Activated CD8-positive, alpha-beta T cell treated with anti-CD3 and anti-CD28 coated beads, Interleukin-2, amount 10 ng/mL, durations not matched to agents 7 days and 5 days (primary cell): ENCODE results near the gene SLC24A4. TPM values are rescaled to one million over a fixed set of nuclear protein-coding genes. Genes with fewer than 3 reads are reported as not detected.

Experiments
- ATAC-seq: fragments of 150-1000 bp; cut with Tn5 transposase; one replicate; pipeline ENCODE4 v1.10.0; 2021; ENCODE audit warnings: moderate library complexity
- CTCF ChIA-PET: fragments of 350-600 bp; sonication (Branson Sonifier 250); formaldehyde crosslinking; loops from one replicate; lab custom pipeline; 2021; ENCODE audit warnings: antibody characterized with exemption; lab: Charles Lee
- POLR2A ChIA-PET: fragments of 350-600 bp; sonication (Branson Sonifier 250); formaldehyde crosslinking; loops from one replicate; lab custom pipeline; 2021; ENCODE audit warnings: antibody characterized with exemption; lab: Charles Lee
- DNase-seq: peaks from one replicate; pipeline ENCODE4 v3.0.0-alpha.2; 2020
- H3K27ac Mint-ChIP-seq: one replicate; pipeline ENCODE4 v1.8.0; 2021; ENCODE audit warnings: mild to moderate bottlenecking, mixed read lengths
- H3K27me3 Mint-ChIP-seq: one replicate; pipeline ENCODE4 v1.8.0; 2021; ENCODE audit warnings: low read depth, mixed read lengths
- H3K36me3 Mint-ChIP-seq: one replicate; pipeline ENCODE4 v1.8.0; 2021; ENCODE audit warnings: low read depth, mixed read lengths
- H3K4me1 Mint-ChIP-seq: one replicate; pipeline ENCODE4 v1.8.0; 2021; ENCODE audit warnings: low read depth, mixed read lengths
- H3K4me3 Mint-ChIP-seq: one replicate; pipeline ENCODE4 v1.8.0; 2021; ENCODE audit warnings: mild to moderate bottlenecking, mixed read lengths
- H3K9me3 Mint-ChIP-seq: one replicate; pipeline ENCODE4 v1.8.0; 2022; ENCODE audit warnings: mixed read lengths; ENCODE audit not compliant: insufficient read depth
- total RNA-seq, 2 experiments: library from RNA; stranded (reverse); gene quantifications; one replicate each; pipeline ENCODE4 v1.2.3, GENCODE V29; 2021

The SLC24A4 gene
- total RNA-seq, 2 experiments from 2014 or later: 0.05 TPM; not detected in 1

- no peak for DNase-seq
- Mint-ChIP-seq H3K4me1 (no peaks in the 10 kb centered on the region), H3K9me3 (no peaks in the 10 kb centered on the region), H3K27ac (no peak overlapping the region), H3K27me3 (no peaks in the 10 kb centered on the region), H3K4me3 (no peak overlapping the region), H3K36me3 (no peaks in the 10 kb centered on the region)
- no peak for ATAC-seq
- POLR2A ChIA-PET: no interaction called here
- CTCF ChIA-PET: no interaction called here
Observed at GRCh38 chr14:92380582-92380981, 57.6 kb downstream of the SLC24A4 start.

- ChIA-PET CTCF (no interaction called here), POLR2A (no interaction called here)
- H3K27me3 Mint-ChIP-seq: no peaks in the 10 kb centered on the region
- ATAC-seq (no peak), DNase-seq (no peak)
- no peaks in the 10 kb centered on the region for H3K36me3 Mint-ChIP-seq
- no peak overlapping the region for H3K4me3 Mint-ChIP-seq
- no peak overlapping the region for H3K27ac Mint-ChIP-seq
- H3K4me1 Mint-ChIP-seq: no peaks in the 10 kb centered on the region
- H3K9me3 Mint-ChIP-seq: no peaks in the 10 kb centered on the region
Observed at GRCh38 chr14:92382677-92383076, 59.7 kb downstream of the SLC24A4 start.

GRCh38 chr14:92383805-92384204 lies 60.8 kb downstream of the SLC24A4 start:
- Mint-ChIP-seq H3K4me3 (no peak overlapping the region), H3K4me1 (no peaks in the 10 kb centered on the region), H3K9me3 (no peaks in the 10 kb centered on the region), H3K36me3 (no peaks in the 10 kb centered on the region), H3K27ac (no peak overlapping the region), H3K27me3 (no peaks in the 10 kb centered on the region)
- ChIA-PET CTCF (no interaction called here), POLR2A (no interaction called here)
- ATAC-seq: no peak
- DNase-seq: no peak

- no peak overlapping the region for H3K27ac Mint-ChIP-seq
- ChIA-PET CTCF (no interaction called here), POLR2A (no interaction called here)
- no peaks in the 10 kb centered on the region for H3K9me3 Mint-ChIP-seq
- H3K4me3 Mint-ChIP-seq: no peak overlapping the region
- H3K27me3 Mint-ChIP-seq: no peaks in the 10 kb centered on the region
- H3K4me1 Mint-ChIP-seq: peaks cover 6% of the 10 kb centered on the region
- no peak for ATAC-seq
- no peaks in the 10 kb centered on the region for H3K36me3 Mint-ChIP-seq
- no peak for DNase-seq
Observed at GRCh38 chr14:92384461-92385133, 61.6 kb downstream of the SLC24A4 start.

- Mint-ChIP-seq H3K27me3 (no peaks in the 10 kb centered on the region), H3K36me3 (no peaks in the 10 kb centered on the region), H3K4me3 (no peak overlapping the region), H3K27ac (no peak overlapping the region), H3K4me1 (peaks cover 10% of the 10 kb centered on the region), H3K9me3 (no peaks in the 10 kb centered on the region)
- ATAC-seq: no peak
- POLR2A ChIA-PET: no interaction called here
- DNase-seq: no peak
- CTCF ChIA-PET: no interaction called here
Observed at GRCh38 chr14:92385561-92385960, 62.6 kb downstream of the SLC24A4 start.

- no peak overlapping the region for H3K27ac Mint-ChIP-seq
- H3K27me3 Mint-ChIP-seq: no peaks in the 10 kb centered on the region
- H3K4me3 Mint-ChIP-seq: no peak overlapping the region
- ATAC-seq (no peak), DNase-seq (no peak)
- no peaks in the 10 kb centered on the region for H3K9me3 Mint-ChIP-seq
- peaks cover 10% of the 10 kb centered on the region for H3K4me1 Mint-ChIP-seq
- CTCF ChIA-PET: no interaction called here
- POLR2A ChIA-PET: no interaction called here
- H3K36me3 Mint-ChIP-seq: no peaks in the 10 kb centered on the region
Observed at GRCh38 chr14:92386165-92386564, 63.2 kb downstream of the SLC24A4 start.

- Mint-ChIP-seq H3K36me3 (no peaks in the 10 kb centered on the region), H3K27ac (no peak overlapping the region), H3K4me1 (peaks cover 10% of the 10 kb centered on the region), H3K27me3 (no peaks in the 10 kb centered on the region), H3K4me3 (no peak overlapping the region), H3K9me3 (no peaks in the 10 kb centered on the region)
- POLR2A ChIA-PET: no interaction called here
- CTCF ChIA-PET: no interaction called here
- ATAC-seq: no peak
- DNase-seq: no peak
Observed at GRCh38 chr14:92386637-92387036, 63.7 kb downstream of the SLC24A4 start.

- POLR2A ChIA-PET: no interaction called here
- Mint-ChIP-seq H3K9me3 (no peaks in the 10 kb centered on the region), H3K4me1 (peaks cover 10% of the 10 kb centered on the region), H3K27me3 (no peaks in the 10 kb centered on the region), H3K4me3 (no peak overlapping the region), H3K27ac (no peak overlapping the region), H3K36me3 (no peaks in the 10 kb centered on the region)
- CTCF ChIA-PET: no interaction called here
- no peak for DNase-seq
- ATAC-seq: no peak
Observed at GRCh38 chr14:92387578-92387977, 64.6 kb downstream of the SLC24A4 start.

GRCh38 chr14:92389598-92390158 lies 66.7 kb downstream of the SLC24A4 start:
- peaks cover 10% of the 10 kb centered on the region for H3K4me1 Mint-ChIP-seq
- ATAC-seq (no peak), DNase-seq (no peak)
- CTCF ChIA-PET: no interaction called here
- H3K36me3 Mint-ChIP-seq: no peaks in the 10 kb centered on the region
- no peaks in the 10 kb centered on the region for H3K27me3 Mint-ChIP-seq
- H3K27ac Mint-ChIP-seq: peak overlapping the region; percentile 44
- H3K9me3 Mint-ChIP-seq: no peaks in the 10 kb centered on the region
- no peak overlapping the region for H3K4me3 Mint-ChIP-seq
- POLR2A ChIA-PET: no interaction called here

- Mint-ChIP-seq H3K36me3 (no peaks in the 10 kb centered on the region), H3K4me1 (peaks cover 10% of the 10 kb centered on the region), H3K27ac (no peak overlapping the region), H3K9me3 (no peaks in the 10 kb centered on the region), H3K4me3 (no peak overlapping the region), H3K27me3 (peaks cover 2% of the 10 kb centered on the region)
- ATAC-seq: no peak
- DNase-seq: no peak
- ChIA-PET POLR2A (no interaction called here), CTCF (no interaction called here)
Observed at GRCh38 chr14:92391726-92392125, 68.8 kb downstream of the SLC24A4 start.

- CTCF ChIA-PET: no interaction called here
- no peak overlapping the region for H3K4me3 Mint-ChIP-seq
- peaks cover 10% of the 10 kb centered on the region for H3K4me1 Mint-ChIP-seq
- no peaks in the 10 kb centered on the region for H3K9me3 Mint-ChIP-seq
- POLR2A ChIA-PET: no interaction called here
- ATAC-seq (no peak), DNase-seq (no peak)
- no peak overlapping the region for H3K27ac Mint-ChIP-seq
- peaks cover 5% of the 10 kb centered on the region for H3K27me3 Mint-ChIP-seq
- H3K36me3 Mint-ChIP-seq: no peaks in the 10 kb centered on the region
Observed at GRCh38 chr14:92392711-92393110, 69.7 kb downstream of the SLC24A4 start.

- POLR2A ChIA-PET: no interaction called here
- DNase-seq: no peak
- ATAC-seq: no peak
- Mint-ChIP-seq H3K27me3 (peaks cover 15% of the 10 kb centered on the region), H3K4me1 (no peaks in the 10 kb centered on the region), H3K27ac (no peak overlapping the region), H3K9me3 (no peaks in the 10 kb centered on the region), H3K36me3 (no peaks in the 10 kb centered on the region), H3K4me3 (no peak overlapping the region)
- CTCF ChIA-PET: no interaction called here
Observed at GRCh38 chr14:92397150-92397952, 74.4 kb downstream of the SLC24A4 start.
